Activated CD8-positive, alpha-beta T cell treated with anti-CD3 and anti-CD28 coated beads for 36 hours (primary cell): ENCODE measurements around the gene TMEM63B. TPM values are rescaled to one million over a fixed set of nuclear protein-coding genes. Genes with fewer than 3 reads are reported as not detected.

Source experiments
- ATAC-seq: fragments of 200-7000 bp; cut with Tn5 transposase; one replicate; pipeline ENCODE4 v1.10.0; 2021; ENCODE audit warnings: mild to moderate bottlenecking, moderate library complexity
- CTCF ChIA-PET: fragments of 350-600 bp; sonication (Branson Sonifier 250); formaldehyde crosslinking; loops from one replicate; lab custom pipeline; 2021; ENCODE audit warnings: antibody characterized with exemption; lab: Charles Lee
- POLR2A ChIA-PET: fragments of 350-600 bp; sonication (Branson Sonifier 250); formaldehyde crosslinking; loops from one replicate; lab custom pipeline; 2021; ENCODE audit warnings: antibody characterized with exemption; lab: Charles Lee
- DNase-seq: peaks from one replicate; pipeline ENCODE4 v3.0.0-alpha.2; 2020
- H3K27ac Mint-ChIP-seq: one replicate; pipeline ENCODE4 v1.8.0; 2021; ENCODE audit warnings: mild to moderate bottlenecking, mixed read lengths
- H3K27me3 Mint-ChIP-seq: one replicate; pipeline ENCODE4 v1.8.0; 2021; ENCODE audit warnings: mixed read lengths
- H3K36me3 Mint-ChIP-seq: one replicate; pipeline ENCODE4 v1.8.0; 2021; ENCODE audit warnings: low read depth, mixed read lengths
- H3K4me1 Mint-ChIP-seq: one replicate; pipeline ENCODE4 v1.8.0; 2021; ENCODE audit warnings: low read depth, mixed read lengths
- H3K4me3 Mint-ChIP-seq: one replicate; pipeline ENCODE4 v1.8.0; 2021; ENCODE audit warnings: mild to moderate bottlenecking, moderate library complexity, mixed read lengths
- H3K9me3 Mint-ChIP-seq: one replicate; pipeline ENCODE4 v1.8.0; 2021; ENCODE audit warnings: mixed read lengths
- CTCF ChIP-seq: fragments of 200-600 bp; IDR thresholded peaks from one replicate; pipeline ENCODE4 v1.8.0; 2022; ENCODE audit warnings: antibody characterized with exemption, mild to moderate bottlenecking
- intact Hi-C: fragments of 100-400 bp; cut with micrococcal nuclease; formaldehyde crosslinking; loops from one replicate; pipeline ENCODE4 v1.10.0; 2022
- total RNA-seq, 2 experiments: library from RNA; stranded (reverse); gene quantifications; one replicate each; pipeline ENCODE4 v1.2.3, GENCODE V29; 2021

TMEM63B gene
- total RNA-seq, 2 experiments from 2014 or later, result 9.1 to 12.9 TPM

GRCh38 chr6:44188819-44189218 lies 61.5 kb downstream of the TMEM63B start:
- Mint-ChIP-seq H3K27me3 (no peaks in the 10 kb centered on the region), H3K4me1 (peaks cover 17% of the 10 kb centered on the region), H3K27ac (no peak overlapping the region), H3K4me3 (no peak overlapping the region), H3K9me3 (no peaks in the 10 kb centered on the region), H3K36me3 (no peaks in the 10 kb centered on the region)
- ChIA-PET CTCF (interaction anchor here (1.0 to 5.2 kb wide), 5 partner anchors 16 to 57 kb away, joined by 3 to 26 read pairs (median 3); partner anchors contain the start of gene SLC29A1), POLR2A (interaction anchor here (1.1 kb wide), 1 partner anchor 24 kb away, joined by 3 read pairs; no protein-coding TSS in a partner anchor)
- DNase-seq, result no peak
- ATAC-seq, result no peak
- no peak for TF ChIP-seq CTCF
- intact Hi-C loops, result no loop called here

DNA sequence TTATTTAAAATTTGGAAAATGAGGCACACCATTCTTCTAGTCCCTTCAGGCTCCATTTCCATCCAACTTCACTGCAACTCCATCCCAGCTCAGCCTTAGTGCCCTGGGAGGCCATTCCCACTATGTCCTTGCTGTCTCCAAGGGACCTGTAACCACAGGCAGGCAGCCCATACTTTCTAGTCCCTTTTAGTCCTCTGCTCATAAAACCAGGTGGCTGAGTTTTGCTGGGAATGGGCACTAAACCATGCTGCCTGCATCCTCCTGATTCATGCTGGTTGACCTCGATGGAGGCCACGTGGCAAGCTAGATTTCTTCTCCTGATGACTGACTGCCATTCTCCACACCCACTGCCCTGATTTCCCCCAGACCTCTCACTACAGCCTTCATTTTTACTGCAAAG lies 61.9 kb downstream of the TMEM63B start:
- ChIA-PET CTCF (interaction anchor here (0.8 to 5.2 kb wide), 7 partner anchors 12 to 56 kb away, joined by 3 to 26 read pairs (median 3); partner anchors contain the start of gene SLC29A1), POLR2A (interaction anchor here (1.0 to 1.1 kb wide), 2 partner anchors 12 to 24 kb away, joined by 3 read pairs; no protein-coding TSS in a partner anchor)
- H3K4me3 Mint-ChIP-seq, result no peak overlapping the region
- DNase-seq, result no peak
- peak; percentile 12 for ATAC-seq
- intact Hi-C loops, result no loop called here
- TF ChIP-seq CTCF, result no peak
- H3K9me3 Mint-ChIP-seq, result no peaks in the 10 kb centered on the region
- no peaks in the 10 kb centered on the region for H3K27me3 Mint-ChIP-seq
- no peak overlapping the region for H3K27ac Mint-ChIP-seq
- H3K36me3 Mint-ChIP-seq, result no peaks in the 10 kb centered on the region
- peaks cover 17% of the 10 kb centered on the region for H3K4me1 Mint-ChIP-seq

DNA sequence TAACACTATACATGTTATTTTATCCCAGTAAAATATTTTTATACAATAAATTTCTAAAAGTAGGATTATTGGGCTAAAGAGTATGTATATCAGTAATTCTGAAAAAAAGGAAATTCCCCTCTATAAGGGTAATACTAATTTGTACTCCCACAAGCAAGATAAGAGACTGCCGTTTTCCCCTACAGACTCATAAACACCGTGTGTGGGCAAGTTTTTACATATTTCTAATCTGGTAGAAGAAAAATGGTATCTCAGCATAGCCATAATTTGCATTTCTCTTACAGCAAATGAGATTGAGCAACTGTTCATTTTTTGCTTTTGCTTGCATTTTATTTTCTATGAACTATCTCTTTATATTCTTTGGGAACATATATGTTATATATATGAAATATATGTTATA lies 63.4 kb downstream of the TMEM63B start:
- no peak overlapping the region for H3K4me3 Mint-ChIP-seq
- no peak for DNase-seq
- ChIA-PET CTCF (interaction anchor here (1.2 to 5.2 kb wide), 2 partner anchors 12 to 18 kb away, joined by 3 to 26 read pairs; no protein-coding TSS in a partner anchor), POLR2A (no interaction called here)
- H3K36me3 Mint-ChIP-seq, result no peaks in the 10 kb centered on the region
- H3K27ac Mint-ChIP-seq, result no peak overlapping the region
- intact Hi-C loops, result no loop called here
- peaks cover 14% of the 10 kb centered on the region for H3K4me1 Mint-ChIP-seq
- H3K9me3 Mint-ChIP-seq, result no peaks in the 10 kb centered on the region
- peak; percentile 67 for ATAC-seq
- TF ChIP-seq CTCF, result no peak
- H3K27me3 Mint-ChIP-seq, result no peaks in the 10 kb centered on the region

DNA sequence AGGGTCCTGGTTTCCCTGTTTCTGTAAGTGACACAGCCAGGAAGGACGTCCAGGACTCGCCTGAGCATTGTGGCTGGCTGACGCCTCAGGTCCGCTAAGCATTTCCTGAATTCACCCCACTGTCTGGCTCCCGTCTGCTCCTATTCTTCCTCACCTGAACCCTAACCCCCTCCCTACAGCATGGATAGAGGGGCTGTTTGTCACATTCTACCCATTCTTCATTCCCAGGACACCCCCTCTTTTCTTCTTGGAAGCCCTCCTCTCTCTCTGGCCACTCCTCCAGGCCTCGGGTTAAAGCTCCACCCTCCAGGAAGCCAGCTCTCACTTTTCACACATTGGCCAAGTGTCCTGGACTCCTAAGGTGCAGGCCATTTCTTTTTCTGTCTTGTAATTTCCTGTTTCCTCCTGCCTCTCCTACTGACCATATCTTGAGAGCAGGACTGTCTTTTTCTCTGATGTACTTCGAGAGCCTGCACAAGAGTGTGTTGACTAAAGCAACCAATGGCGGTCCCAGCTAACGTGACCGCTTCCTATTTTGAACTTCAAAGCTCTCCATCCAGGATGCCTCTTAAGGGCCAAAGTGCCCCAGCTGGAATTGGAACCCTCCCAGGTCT lies 65.2 kb downstream of the TMEM63B start:
- Mint-ChIP-seq H3K27ac (no peak overlapping the region), H3K36me3 (no peaks in the 10 kb centered on the region), H3K4me3 (no peak overlapping the region), H3K9me3 (no peaks in the 10 kb centered on the region), H3K27me3 (no peaks in the 10 kb centered on the region), H3K4me1 (peaks cover 4% of the 10 kb centered on the region)
- intact Hi-C loops, result no loop called here
- ChIA-PET POLR2A (interaction anchor here (0.8 to 1.6 kb wide), 3 partner anchors 21 to 222 kb away, joined by 3 to 5 read pairs (median 3); partner anchors contain the start of gene HSP90AB1), CTCF (interaction anchor here (1.3 to 5.2 kb wide), 2 partner anchors 20 to 96 kb away, joined by 3 to 26 read pairs; no protein-coding TSS in a partner anchor)
- DNase-seq (no peak), ATAC-seq (no peak)
- no peak for TF ChIP-seq CTCF
